Stomach (tissue), 4 donors: ENCODE data around the gene SH3BP2.

ENCODE experiments used
- CTCF ChIP-seq, 7 experiments: fragments of 450-650 bp in 4 of 7; fragments of 200-600 bp in 3 of 7; sonication (generic) in 3 of 7; IDR thresholded peaks; one replicate each; pipeline ENCODE4 v1.5.1; 2016 to 2019; ENCODE audit warnings: antibody characterized with exemption in 7 of 7, control low read depth in 2 of 7, mild to moderate bottlenecking in 1 of 7
- POLR2A ChIP-seq, 4 donors: fragments of 450-650 bp; IDR thresholded peaks; one replicate each; pipeline ENCODE4 v1.6.1; 2016; ENCODE audit warnings: antibody characterized with exemption in 4 of 4, control low read depth in 2 of 4, mild to moderate bottlenecking in 1 of 4, moderate library complexity in 1 of 4

- TF ChIP-seq CTCF (IDR thresholded peaks at IDR 0.05) (no peak), POLR2A (IDR thresholded peaks at IDR 0.05) (no peak)
These were observed 15.1 kb downstream of the SH3BP2 start for GRCh38 chr4:2808001-2808400.
